Ovary (tissue), 3 donors: ENCODE data around the gene UQCC2.

Source experiments
- EP300 ChIP-seq: sonication (generic); formaldehyde crosslinking; IDR thresholded peaks from one replicate; pipeline ENCODE4 v1.6.1; 2017; ENCODE audit warnings: antibody characterized with exemption
- POLR2A ChIP-seq: fragments of 450-650 bp; IDR thresholded peaks from one replicate; pipeline ENCODE4 v1.6.1; 2017; ENCODE audit warnings: antibody characterized with exemption, mild to moderate bottlenecking, moderate library complexity
- TF ChIP-seq, protein P1 (sequence below), 3 donors: fragments of 450-650 bp in 2 of 3; fragments of 200-600 bp in 1 of 3; IDR thresholded peaks; one replicate each; pipeline versions ENCODE4 v1.5.1 to v1.8.0; 2016 to 2022; ENCODE audit warnings: antibody characterized with exemption in 3 of 3, mild to moderate bottlenecking in 1 of 3
- donor health status: DM: no; HTN: no; CAD: no.

DNA sequence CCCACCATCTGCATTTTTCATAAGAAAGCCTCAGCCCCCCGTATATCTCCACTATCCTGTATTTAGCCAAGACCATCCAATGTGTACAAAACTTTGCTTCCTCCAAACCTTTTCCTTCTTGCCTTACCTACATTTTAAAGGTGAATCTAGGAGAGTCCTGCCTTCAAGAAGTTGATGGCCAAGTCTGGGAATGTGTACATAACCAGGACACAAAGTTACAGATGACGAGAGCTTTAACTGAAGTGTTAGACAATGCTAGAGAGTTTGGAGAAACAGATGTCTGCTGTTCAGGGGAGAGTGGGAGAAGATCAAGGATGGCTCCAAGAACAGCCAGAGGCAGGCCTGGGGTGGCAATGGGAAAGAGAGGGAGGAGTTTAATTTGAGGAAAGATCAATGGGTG lies 2.3 kb upstream of the UQCC2 start:
- TF ChIP-seq, protein P1, sequence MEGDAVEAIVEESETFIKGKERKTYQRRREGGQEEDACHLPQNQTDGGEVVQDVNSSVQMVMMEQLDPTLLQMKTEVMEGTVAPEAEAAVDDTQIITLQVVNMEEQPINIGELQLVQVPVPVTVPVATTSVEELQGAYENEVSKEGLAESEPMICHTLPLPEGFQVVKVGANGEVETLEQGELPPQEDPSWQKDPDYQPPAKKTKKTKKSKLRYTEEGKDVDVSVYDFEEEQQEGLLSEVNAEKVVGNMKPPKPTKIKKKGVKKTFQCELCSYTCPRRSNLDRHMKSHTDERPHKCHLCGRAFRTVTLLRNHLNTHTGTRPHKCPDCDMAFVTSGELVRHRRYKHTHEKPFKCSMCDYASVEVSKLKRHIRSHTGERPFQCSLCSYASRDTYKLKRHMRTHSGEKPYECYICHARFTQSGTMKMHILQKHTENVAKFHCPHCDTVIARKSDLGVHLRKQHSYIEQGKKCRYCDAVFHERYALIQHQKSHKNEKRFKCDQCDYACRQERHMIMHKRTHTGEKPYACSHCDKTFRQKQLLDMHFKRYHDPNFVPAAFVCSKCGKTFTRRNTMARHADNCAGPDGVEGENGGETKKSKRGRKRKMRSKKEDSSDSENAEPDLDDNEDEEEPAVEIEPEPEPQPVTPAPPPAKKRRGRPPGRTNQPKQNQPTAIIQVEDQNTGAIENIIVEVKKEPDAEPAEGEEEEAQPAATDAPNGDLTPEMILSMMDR (IDR thresholded peaks at IDR 0.05), result no peak
- TF ChIP-seq POLR2A, result no peak
- no peak for TF ChIP-seq EP300
